Measurements from ENCODE around the gene GBF1. TPM values are rescaled to one million over a fixed set of nuclear protein-coding genes. Genes with fewer than 3 reads are reported as not detected.

GBF1 gene
- total RNA-seq, 2 experiments from 2014 or later, result 40.1 to 40.6 TPM

- Mint-ChIP-seq H3K27ac (peak within 1 kb of the TSS; percentile 49), H3K27me3 (peaks cover 54% of the 10 kb centered on the region)
Measured at GRCh38 chr10:102225646-102226541, 19.4 kb upstream of the GBF1 start, which contains the start of gene ELOVL3. TSS of gene ELOVL3 (plus strand) at chr10:102226299. CDS start at chr10:102226549, 250 bp downstream.

GRCh38 chr10:102226542-102226870, 18.8 kb upstream of the GBF1 start:
- no peak for DNase-seq
- peak overlapping the region; percentile 49 for H3K27ac Mint-ChIP-seq
- ATAC-seq (ENCODE audit: low read depth), result no peak
- H3K4me1 Mint-ChIP-seq, result peaks cover 17% of the 10 kb centered on the region
- H3K9me3 Mint-ChIP-seq, result no peaks in the 10 kb centered on the region
- no peaks in the 10 kb centered on the region for H3K36me3 Mint-ChIP-seq
- POLR2A ChIA-PET, result interaction anchor here (1.0 to 1.5 kb wide), 4 partner anchors 57 to 253 kb away, joined by 3 to 5 read pairs (median 4); no protein-coding TSS in a partner anchor
- peaks cover 52% of the 10 kb centered on the region for H3K27me3 Mint-ChIP-seq
- H3K4me3 Mint-ChIP-seq, result peak overlapping the region; percentile 66

More at GRCh38 chr10:102225646-102226541, 19.4 kb upstream of the GBF1 start, which contains the start of gene ELOVL3:
- POLR2A ChIA-PET, result interaction anchor here (1.0 to 1.5 kb wide), 3 partner anchors 57 to 253 kb away, joined by 3 to 5 read pairs (median 5); no protein-coding TSS in a partner anchor
- peaks cover 17% of the 10 kb centered on the region for H3K4me1 Mint-ChIP-seq
- ATAC-seq (ENCODE audit: low read depth) (peak; percentile 95), DNase-seq (peak; percentile 83)
- no peaks in the 10 kb centered on the region for H3K36me3 Mint-ChIP-seq
- H3K9me3 Mint-ChIP-seq, result no peaks in the 10 kb centered on the region
- H3K4me3 Mint-ChIP-seq, result peak within 1 kb of the TSS; percentile 66

- H3K27me3 Mint-ChIP-seq, result peaks cover 53% of the 10 kb centered on the region
- DNase-seq, result no peak
- peaks cover 18% of the 10 kb centered on the region for H3K4me1 Mint-ChIP-seq
- H3K4me3 Mint-ChIP-seq, result peak overlapping the region; percentile 10
- ATAC-seq (ENCODE audit: low read depth), result no peak
- POLR2A ChIA-PET, result interaction anchor here (0.6 to 1.5 kb wide), 5 partner anchors 58 to 252 kb away, joined by 3 to 5 read pairs (median 3); no protein-coding TSS in a partner anchor
- no peak overlapping the region for H3K27ac Mint-ChIP-seq
- no peaks in the 10 kb centered on the region for H3K36me3 Mint-ChIP-seq
- no peaks in the 10 kb centered on the region for H3K9me3 Mint-ChIP-seq
Measured at GRCh38 chr10:102227050-102227449, 18.3 kb upstream of the GBF1 start.

GRCh38 chr10:102229810-102230263, 15.5 kb upstream of the GBF1 start:
- POLR2A ChIA-PET, result interaction anchor here (0.6 to 3.5 kb wide), 11 partner anchors 15 to 249 kb away, joined by 3 to 19 read pairs (median 6); partner anchors contain the start of genes GBF1, NFKB2 and NOLC1
- DNase-seq (peak; percentile 93), ATAC-seq (ENCODE audit: low read depth) (peak; percentile 44)
- Mint-ChIP-seq H3K9me3 (no peaks in the 10 kb centered on the region), H3K4me3 (peak overlapping the region; percentile 80), H3K27me3 (peaks cover 50% of the 10 kb centered on the region), H3K4me1 (peaks cover 18% of the 10 kb centered on the region), H3K27ac (no peak overlapping the region), H3K36me3 (no peaks in the 10 kb centered on the region)

- DNase-seq (no peak), ATAC-seq (ENCODE audit: low read depth) (no peak)
- Mint-ChIP-seq H3K4me1 (peaks cover 18% of the 10 kb centered on the region), H3K27ac (no peak overlapping the region), H3K9me3 (no peaks in the 10 kb centered on the region), H3K27me3 (peaks cover 50% of the 10 kb centered on the region), H3K36me3 (no peaks in the 10 kb centered on the region), H3K4me3 (peak overlapping the region; percentile 80)
- POLR2A ChIA-PET, result interaction anchor here (0.6 to 3.5 kb wide), 12 partner anchors 15 to 248 kb away, joined by 3 to 19 read pairs (median 4); partner anchors contain the start of genes CUEDC2, GBF1, NFKB2 and NOLC1
Measured at GRCh38 chr10:102230264-102230860, 15.0 kb upstream of the GBF1 start.

GRCh38 chr10:102230861-102231356, 14.4 kb upstream of the GBF1 start:
- no peak for ATAC-seq (ENCODE audit: low read depth)
- Mint-ChIP-seq H3K4me3 (peak overlapping the region; percentile 67), H3K36me3 (no peaks in the 10 kb centered on the region), H3K27ac (no peak overlapping the region), H3K27me3 (peaks cover 54% of the 10 kb centered on the region), H3K4me1 (peaks cover 14% of the 10 kb centered on the region), H3K9me3 (no peaks in the 10 kb centered on the region)
- POLR2A ChIA-PET, result interaction anchor here (0.6 to 3.5 kb wide), 10 partner anchors 14 to 248 kb away, joined by 3 to 19 read pairs (median 6); partner anchors contain the start of genes CUEDC2, GBF1, NFKB2 and NOLC1
- DNase-seq, result peak; percentile 75

- Mint-ChIP-seq H3K4me1 (peaks cover 8% of the 10 kb centered on the region), H3K9me3 (no peaks in the 10 kb centered on the region), H3K27me3 (peaks cover 59% of the 10 kb centered on the region), H3K36me3 (no peaks in the 10 kb centered on the region), H3K4me3 (peak overlapping the region; percentile 67), H3K27ac (no peak overlapping the region)
- ATAC-seq (ENCODE audit: low read depth), result peak; percentile 64
- POLR2A ChIA-PET, result interaction anchor here (0.6 to 3.5 kb wide), 7 partner anchors 10 to 272 kb away, joined by 3 to 19 read pairs (median 6); partner anchors contain the start of genes GBF1, NFKB2, PITX3 and SUFU
- DNase-seq, result peak; percentile 86
Measured at GRCh38 chr10:102231357-102232318, 13.7 kb upstream of the GBF1 start.

- Mint-ChIP-seq H3K27ac (no peak overlapping the region), H3K27me3 (peaks cover 57% of the 10 kb centered on the region), H3K36me3 (no peaks in the 10 kb centered on the region), H3K4me3 (no peak overlapping the region), H3K4me1 (peaks cover 8% of the 10 kb centered on the region), H3K9me3 (no peaks in the 10 kb centered on the region)
- ATAC-seq (ENCODE audit: low read depth), result no peak
- POLR2A ChIA-PET, result interaction anchor here (1.3 kb wide), 1 partner anchor 113 kb away, joined by 4 read pairs; no protein-coding TSS in a partner anchor
- DNase-seq, result no peak
Measured at GRCh38 chr10:102233997-102234396, 11.3 kb upstream of the GBF1 start.

GRCh38 chr10:102234888-102235597, 10.3 kb upstream of the GBF1 start:
- Mint-ChIP-seq H3K4me1 (peaks cover 3% of the 10 kb centered on the region), H3K36me3 (no peaks in the 10 kb centered on the region), H3K4me3 (no peak overlapping the region), H3K27me3 (peaks cover 56% of the 10 kb centered on the region), H3K9me3 (no peaks in the 10 kb centered on the region), H3K27ac (no peak overlapping the region)
- no peak for ATAC-seq (ENCODE audit: low read depth)
- POLR2A ChIA-PET, result interaction anchor here (0.6 to 1.3 kb wide), 3 partner anchors 88 to 210 kb away, joined by 3 to 4 read pairs (median 3); no protein-coding TSS in a partner anchor
- no peak for DNase-seq

GRCh38 chr10:102235598-102235920, 9.8 kb upstream of the GBF1 start:
- no peaks in the 10 kb centered on the region for H3K36me3 Mint-ChIP-seq
- H3K9me3 Mint-ChIP-seq, result no peaks in the 10 kb centered on the region
- DNase-seq (no peak), ATAC-seq (ENCODE audit: low read depth) (no peak)
- H3K4me1 Mint-ChIP-seq, result peaks cover 4% of the 10 kb centered on the region
- POLR2A ChIA-PET, result interaction anchor here (0.6 to 1.2 kb wide), 2 partner anchors 87 to 209 kb away, joined by 3 read pairs; no protein-coding TSS in a partner anchor
- H3K4me3 Mint-ChIP-seq, result no peak overlapping the region
- H3K27me3 Mint-ChIP-seq, result peaks cover 61% of the 10 kb centered on the region
- H3K27ac Mint-ChIP-seq, result no peak overlapping the region

GRCh38 chr10:102236006-102236405, 9.3 kb upstream of the GBF1 start:
- peaks cover 5% of the 10 kb centered on the region for H3K4me1 Mint-ChIP-seq
- H3K36me3 Mint-ChIP-seq, result no peaks in the 10 kb centered on the region
- no peak overlapping the region for H3K4me3 Mint-ChIP-seq
- H3K27ac Mint-ChIP-seq, result no peak overlapping the region
- ATAC-seq (ENCODE audit: low read depth) (no peak), DNase-seq (no peak)
- H3K27me3 Mint-ChIP-seq, result peaks cover 64% of the 10 kb centered on the region
- H3K9me3 Mint-ChIP-seq, result no peaks in the 10 kb centered on the region
- POLR2A ChIA-PET, result interaction anchor here (0.6 to 1.2 kb wide), 2 partner anchors 87 to 209 kb away, joined by 3 read pairs; no protein-coding TSS in a partner anchor
